ENCODE data around the gene CLCA1. TPM values are rescaled to one million over a fixed set of nuclear protein-coding genes. Genes with fewer than 3 reads are reported as not detected.

CLCA1 gene
- total RNA-seq, 4 donors from 2014 or later, result not detected

DNA sequence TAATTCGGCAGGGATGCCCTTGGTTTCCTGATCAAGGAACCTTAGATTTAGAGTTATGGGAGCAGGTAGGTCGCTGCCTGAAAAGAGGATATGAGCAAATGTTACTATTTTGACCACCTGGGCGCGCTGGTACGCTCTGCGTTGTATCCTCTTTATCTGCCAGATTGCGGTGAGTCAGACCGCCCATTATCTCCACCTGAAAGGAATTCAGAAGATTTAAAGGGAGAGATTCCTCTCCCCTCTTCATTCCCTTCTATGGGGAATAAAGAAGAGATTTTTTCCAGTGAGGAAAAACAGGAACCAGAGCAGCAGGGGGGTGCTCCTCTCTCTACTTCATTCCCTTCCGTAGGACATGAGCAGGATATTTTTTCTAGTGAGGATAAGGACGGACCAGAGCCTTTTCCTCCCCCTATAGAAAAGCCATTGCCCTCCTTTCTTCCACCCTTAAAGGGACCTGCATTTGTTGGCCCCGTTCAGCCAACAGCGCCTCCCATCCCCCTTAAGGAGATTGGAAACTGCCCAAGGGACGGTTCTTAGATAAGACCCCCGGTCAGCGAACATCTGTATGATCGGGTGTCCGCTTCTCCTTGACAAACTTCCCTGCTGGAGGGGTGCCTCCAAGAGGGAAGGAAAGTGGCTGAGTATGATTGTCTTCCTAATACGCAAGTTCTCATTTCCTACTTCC, 34.1 kb downstream of the CLCA1 start:
- TF ChIP-seq CTCF (IDR thresholded peaks at IDR 0.05), result no peak
- peak; percentile 77 for ATAC-seq (ENCODE audit: low FRiP score)
- DNase-seq (ENCODE audit: low spot score), result no peak

DNA sequence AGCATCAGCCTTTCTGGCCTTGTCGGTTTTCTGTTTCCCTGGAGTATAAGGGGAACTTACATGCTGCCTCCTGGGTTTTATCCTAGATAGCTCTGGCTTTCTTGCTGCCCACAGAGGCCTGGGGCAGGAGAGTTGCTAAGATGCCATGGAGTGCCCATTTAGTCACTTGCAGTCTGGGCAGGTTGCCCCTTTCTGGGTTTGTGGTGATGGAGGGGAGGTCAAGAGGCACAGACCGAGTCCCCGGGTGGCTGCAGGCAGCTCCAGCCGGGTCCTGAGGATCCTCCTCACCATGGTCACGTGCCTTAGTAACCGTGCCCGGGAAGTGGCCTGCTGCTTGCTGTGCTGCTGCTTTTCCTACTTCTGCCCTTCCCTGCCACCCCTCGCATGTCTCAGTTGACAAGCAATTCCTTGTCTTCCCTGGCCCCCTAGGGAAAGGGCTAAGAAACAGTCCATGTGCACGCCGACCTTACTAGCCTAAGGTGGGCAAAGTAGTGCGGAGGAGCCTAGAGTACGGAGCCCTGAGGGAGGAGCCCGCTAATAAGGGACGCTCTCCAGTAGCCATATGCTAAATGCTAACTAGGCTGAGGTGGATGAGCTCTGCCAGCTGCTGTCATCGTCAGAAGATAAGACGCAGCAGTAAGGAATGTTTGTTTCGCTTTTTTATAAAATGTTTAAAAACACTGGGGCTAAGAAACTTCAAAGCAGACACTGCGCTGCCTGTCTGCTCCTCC, 34.8 kb downstream of the CLCA1 start:
- ATAC-seq (ENCODE audit: low FRiP score) (peak; percentile 74), DNase-seq (ENCODE audit: low spot score) (no peak)
- TF ChIP-seq CTCF (IDR thresholded peaks at IDR 0.05), result no peak

- TF ChIP-seq CTCF (IDR thresholded peaks at IDR 0.05), result no peak
- ATAC-seq (ENCODE audit: low FRiP score), result no peak
- no peak for DNase-seq (ENCODE audit: low spot score)
These were observed 35.4 kb downstream of the CLCA1 start for GRCh38 chr1:86504137-86504479.

GRCh38 chr1:86504895-86505563, 36.3 kb downstream of the CLCA1 start:
- no peak for ATAC-seq (ENCODE audit: low FRiP score)
- DNase-seq (ENCODE audit: low spot score), result no peak
- TF ChIP-seq CTCF (IDR thresholded peaks at IDR 0.05), result no peak

DNA sequence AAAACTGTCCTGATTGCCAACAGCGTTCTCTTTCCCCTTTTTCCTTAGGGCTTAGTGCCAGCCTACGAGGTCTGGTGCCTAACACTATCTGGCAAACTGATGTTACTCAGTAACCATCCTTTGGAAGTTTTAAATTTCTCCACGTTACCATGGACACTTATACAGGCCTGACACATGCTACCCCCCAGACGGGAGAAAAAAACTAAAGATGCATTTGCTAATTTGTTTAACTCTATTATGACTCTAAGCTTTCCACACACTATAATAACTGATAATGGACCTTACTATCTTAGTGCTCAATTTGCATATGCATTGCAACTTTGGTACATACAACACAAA, 36.8 kb downstream of the CLCA1 start:
- TF ChIP-seq CTCF (IDR thresholded peaks at IDR 0.05), result no peak
- no peak for DNase-seq (ENCODE audit: low spot score)
- ATAC-seq (ENCODE audit: low FRiP score), result no peak

DNA sequence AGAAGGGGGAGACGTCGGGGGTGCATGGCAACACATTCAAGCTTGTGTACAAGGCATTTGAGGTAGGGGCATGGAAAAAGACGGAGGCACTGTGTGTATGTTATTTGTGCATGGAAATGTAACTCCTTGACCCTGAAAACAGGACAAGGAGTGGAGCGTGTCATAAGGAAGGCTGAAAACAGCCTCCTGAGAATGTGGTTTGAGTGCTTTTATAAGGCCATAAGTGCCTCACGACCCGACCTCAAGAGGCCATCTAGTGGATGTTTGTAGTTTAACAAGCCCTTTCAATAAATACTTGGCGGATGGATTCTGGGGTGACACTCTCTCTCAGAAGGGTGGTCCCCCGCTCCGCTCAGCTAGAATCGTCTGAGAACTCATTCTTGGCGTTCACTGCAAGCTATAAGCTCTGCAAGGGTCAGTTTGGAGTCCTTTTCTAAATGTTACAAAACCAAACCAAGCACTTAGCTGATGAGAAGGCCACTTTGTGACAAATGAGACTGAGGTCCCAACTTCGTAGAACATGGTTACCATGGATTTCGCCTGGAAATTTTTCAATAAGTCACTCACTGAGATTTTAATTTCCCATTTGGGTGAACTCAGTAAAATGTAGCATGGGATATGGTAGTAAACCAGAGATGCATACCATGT, 39.3 kb downstream of the CLCA1 start:
- ATAC-seq (ENCODE audit: low FRiP score) (no peak), DNase-seq (ENCODE audit: low spot score) (no peak)
- TF ChIP-seq CTCF (IDR thresholded peaks at IDR 0.05), result no peak

Data from omental fat pad (tissue), 4 donors.